Gastroesophageal sphincter (tissue), 3 donors: ENCODE results near the gene IL17B.

Experiments
- CTCF ChIP-seq, 4 experiments: fragments of 200-600 bp in 2 of 4; fragments of 450-650 bp in 2 of 4; sonication (generic) in 1 of 4; IDR thresholded peaks; one replicate each; pipeline ENCODE4 v1.5.1; 2017 to 2019; ENCODE audit warnings: antibody characterized with exemption in 4 of 4, mild to moderate bottlenecking in 2 of 4, moderate library complexity in 2 of 4
- POLR2AphosphoS5 ChIP-seq: sonication (generic); formaldehyde crosslinking; IDR thresholded peaks from one replicate; pipeline ENCODE4 v1.6.1; 2017; ENCODE audit warnings: antibody characterized with exemption

DNA sequence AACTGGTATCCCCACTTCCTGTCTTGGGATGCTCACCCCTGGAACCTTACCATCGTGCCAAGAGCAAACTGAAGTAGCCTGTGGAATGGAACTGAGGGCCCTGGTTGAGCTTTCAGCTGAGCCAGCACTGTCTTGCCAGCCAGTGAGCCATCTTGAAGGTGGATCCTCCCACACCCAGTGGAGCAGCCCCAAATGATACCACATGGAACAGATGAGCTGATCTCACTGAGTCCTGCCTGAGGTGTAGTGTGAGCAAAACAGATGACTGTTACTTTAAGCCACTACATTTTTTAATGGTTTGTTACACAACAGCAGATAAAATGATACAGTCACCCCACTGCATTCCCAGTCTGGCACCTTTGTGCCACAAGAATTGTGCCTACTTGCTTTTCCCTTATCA is 23.4 kb downstream of the IL17B start:
- no peak for TF ChIP-seq POLR2AphosphoS5
- no peak for TF ChIP-seq CTCF (IDR thresholded peaks at IDR 0.05)
